NCI-H526 (cell line): ENCODE data around the gene CHAC1.
A peak's percentile ranks its signal among the peaks of the same experiment; 100 is the strongest.
"Not testable (repeated sequence)": the region's sequence is repeated elsewhere in the genome, so short reads cannot be mapped to it uniquely, and the experiment has no call there.

Source experiments
- DNase-seq, 2 experiments: peaks; one replicate each; lab custom pipeline; 2025; lab: John Stamatoyannopoulos, UW

The CHAC1 gene

DNA sequence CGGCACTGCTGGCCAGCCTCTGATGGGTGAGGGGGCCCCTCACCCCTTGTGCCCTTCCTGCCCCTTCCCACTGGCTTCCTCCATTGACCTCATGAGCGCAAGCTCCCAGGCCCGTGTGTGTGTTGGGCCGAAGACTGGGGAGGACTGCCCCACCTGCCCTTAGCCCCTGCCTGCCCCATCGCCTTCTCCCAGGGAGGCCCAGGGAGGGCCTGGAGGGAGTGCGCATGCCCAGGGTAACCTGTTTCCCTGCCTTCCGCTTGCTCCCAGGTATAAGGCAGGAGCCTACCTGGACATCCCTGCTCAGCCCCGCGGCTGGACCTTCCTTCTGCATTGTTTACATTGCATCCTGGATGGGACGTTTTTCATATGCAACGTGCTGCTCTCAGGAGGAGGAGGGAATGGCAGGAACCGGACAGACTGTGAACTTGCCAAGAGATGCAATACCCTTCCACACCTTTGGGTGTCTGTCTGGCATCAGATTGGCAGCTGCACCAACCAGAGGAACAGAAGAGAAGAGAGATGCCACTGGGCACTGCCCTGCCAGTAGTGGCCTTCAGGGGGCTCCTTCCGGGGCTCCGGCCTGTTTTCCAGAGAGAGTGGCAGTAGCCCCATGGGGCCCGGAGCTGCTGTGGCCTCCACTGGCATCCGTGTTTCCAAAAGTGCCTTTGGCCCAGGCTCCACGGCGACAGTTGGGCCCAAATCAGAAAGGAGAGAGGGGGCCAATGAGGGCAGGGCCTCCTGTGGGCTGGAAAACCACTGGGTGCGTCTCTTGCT lies 15.3 kb upstream of the CHAC1 start:
- peak; percentile 23 to 69 for DNase-seq

DNA sequence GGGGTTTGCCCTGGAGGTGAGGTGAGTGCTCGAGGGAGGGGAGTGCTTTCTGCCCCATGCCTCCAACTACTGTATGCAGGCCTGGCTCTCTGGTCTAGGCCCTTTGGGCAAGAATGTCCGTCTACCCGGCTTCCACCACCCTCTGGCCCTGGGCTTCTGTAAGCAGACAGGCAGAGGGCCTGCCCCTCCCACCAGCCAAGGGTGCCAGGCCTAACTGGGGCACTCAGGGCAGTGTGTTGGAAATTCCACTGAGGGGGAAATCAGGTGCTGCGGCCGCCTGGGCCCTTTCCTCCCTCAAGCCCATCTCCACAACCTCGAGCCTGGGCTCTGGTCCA lies 14.8 kb upstream of the CHAC1 start:
- no peak for DNase-seq

DNA sequence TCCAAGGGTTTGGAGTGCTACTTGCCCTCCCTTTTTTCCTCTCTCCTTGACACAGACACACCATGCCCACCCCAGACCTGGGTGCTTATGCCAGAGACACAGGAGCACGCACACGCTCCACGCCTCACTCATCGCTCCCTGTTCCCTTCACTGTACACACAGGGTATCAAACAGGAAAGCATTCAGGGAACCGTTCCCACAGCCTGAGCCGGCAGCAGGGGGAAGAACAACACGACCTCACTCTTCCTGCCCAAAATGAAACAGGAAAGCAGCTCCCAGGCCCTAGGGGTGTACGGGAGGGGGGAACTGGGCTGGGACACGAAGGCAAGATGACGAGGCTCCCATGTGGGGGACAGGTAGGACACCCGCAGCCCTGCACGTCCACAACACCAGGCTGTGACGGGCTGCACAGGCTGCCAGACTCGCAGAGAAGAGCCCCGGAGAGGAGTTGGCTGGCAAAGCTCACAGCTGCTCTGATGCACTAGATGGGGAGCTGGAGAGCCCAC lies 12.9 kb upstream of the CHAC1 start:
- no peak for DNase-seq

DNA sequence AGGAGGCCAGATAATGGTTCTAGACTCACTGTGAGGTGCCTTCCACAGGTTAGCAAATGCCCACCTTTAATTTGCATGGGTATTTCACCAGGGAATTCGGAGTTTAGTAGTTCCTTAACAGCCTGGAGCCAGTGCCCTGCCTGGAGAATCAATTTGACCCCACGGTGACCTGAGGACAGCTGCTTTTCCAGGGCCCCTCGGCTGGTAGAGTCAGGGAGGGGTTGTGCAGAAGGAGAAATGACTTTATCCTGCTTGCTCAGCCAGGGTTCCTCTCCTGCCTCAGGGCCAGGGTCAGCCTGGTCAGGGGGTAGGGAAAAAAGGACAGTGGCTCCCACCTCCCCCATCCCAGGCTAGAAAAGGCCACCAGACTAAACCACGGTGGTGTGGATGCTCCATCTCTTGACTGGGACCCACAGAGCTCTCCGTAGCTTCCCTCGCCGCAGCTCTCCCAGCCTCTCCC lies 12.2 kb upstream of the CHAC1 start:
- peak in 1 of 2 experiments; percentile 59 for DNase-seq

DNA sequence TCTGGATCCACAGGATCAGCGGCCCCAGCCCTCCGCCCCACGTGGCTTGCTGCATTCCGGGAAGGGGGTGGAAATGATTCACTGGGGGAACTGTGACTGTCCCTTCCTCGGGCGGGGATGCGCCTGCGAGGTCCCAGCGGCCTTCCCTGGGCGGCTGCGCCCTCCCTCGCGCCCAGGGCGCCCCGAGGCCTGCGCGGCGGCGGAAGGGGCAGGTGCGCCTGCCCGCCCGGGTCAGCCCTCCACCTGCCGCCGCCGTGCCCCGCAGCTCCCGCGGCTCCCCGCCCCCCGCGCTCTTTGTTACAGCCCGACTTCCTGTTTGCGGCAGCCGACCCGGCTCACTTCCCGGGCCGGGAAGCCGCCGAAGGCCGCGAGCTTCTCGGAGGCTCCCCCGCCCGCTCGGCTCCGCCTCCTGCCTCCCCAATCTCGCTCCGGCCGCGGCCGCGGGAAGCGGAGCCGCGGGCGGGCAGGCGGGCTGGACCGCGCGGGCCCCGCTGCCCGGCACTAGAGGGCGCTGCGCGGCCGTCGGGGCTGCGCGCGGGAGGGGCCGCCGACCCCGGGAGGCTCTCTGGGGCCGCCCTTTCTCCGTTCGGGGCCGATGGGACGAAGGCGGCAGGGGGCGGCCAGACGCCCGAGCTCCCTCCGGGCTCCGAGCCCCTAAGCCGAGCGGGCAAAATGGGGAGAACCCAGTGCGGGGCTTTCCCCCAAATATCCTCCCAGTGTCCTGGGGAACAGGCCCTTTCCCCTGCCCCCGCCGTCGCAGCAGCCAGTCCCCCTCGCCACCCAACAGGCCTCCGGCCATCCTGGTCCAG lies 11.5 kb upstream of the CHAC1 start:
- DNase-seq: peak; percentile 47 to 90

DNA sequence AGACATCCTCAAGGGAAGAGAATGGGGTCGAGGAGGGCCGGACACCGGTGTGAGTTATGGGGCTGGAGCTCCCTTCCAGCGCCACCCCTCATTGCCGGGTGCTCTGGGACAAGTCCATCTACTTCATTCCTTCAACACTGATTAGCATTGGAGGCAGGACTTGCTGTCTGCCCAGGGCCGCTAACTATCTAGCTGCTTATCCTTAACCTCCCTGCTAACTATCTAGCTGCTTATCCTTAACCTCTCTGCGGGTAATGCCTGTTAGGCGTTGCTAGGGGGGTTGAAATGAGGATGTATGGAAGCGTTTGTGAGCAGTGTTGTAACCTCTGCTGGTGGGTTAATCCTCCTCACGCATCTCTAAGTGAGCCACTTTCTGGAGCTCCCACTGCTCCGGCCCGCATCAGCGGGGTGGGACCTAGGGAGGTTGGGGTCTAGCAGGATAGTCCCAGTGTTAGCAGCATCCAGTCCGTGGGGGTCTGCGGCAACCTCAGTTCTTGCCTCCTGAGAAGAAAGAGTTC lies 10.9 kb upstream of the CHAC1 start:
- no peak for DNase-seq

DNA sequence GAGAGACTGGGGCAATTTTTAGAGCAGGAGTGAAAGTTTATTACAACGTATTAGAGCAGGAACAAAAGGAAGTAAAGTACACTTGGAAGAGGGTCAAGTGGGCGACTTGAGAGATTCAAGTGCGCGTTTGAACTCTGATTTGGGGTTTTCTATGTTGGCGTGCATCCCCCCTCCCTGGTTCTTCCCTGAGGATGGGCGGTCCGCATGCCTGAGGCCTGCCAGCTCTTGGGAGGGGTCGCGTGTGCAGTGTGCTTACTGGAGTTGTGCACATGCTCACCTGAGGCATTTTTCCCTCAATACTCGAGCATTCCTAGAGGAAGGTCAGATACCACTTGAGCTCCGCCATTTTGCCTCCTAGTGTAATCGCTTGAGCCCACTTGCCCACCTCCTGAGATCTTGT lies 10.4 kb upstream of the CHAC1 start:
- DNase-seq: no peak

DNA sequence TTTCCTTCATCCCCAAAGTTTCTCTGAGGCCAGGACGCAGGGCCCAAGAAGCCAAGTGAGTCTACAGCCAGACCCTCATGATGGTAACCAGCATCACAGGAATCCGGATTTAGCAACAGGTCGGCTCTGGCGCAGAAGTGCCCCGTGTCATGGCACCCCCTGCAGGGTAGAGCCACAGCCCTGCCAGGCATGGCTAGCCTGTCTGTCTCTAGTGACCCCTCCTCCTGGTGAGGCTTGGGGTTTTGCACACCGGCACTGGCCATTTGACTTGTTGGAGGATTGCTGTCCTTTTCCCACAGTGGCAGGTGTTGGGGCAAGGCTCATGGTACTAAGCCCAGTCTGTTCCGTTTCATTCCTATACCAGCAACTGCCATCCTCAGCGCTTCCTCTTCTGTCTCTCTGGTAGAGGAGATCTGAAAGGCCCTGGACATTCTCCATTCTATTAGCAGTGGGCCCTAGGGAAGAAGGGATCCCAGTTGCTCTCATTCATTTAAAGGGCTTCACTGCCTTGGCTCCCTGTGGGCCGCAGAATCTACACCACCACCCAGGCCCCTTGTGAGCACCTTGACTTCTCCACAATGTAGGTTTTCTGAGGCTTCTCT lies 9.4 kb upstream of the CHAC1 start:
- DNase-seq: no peak

DNA sequence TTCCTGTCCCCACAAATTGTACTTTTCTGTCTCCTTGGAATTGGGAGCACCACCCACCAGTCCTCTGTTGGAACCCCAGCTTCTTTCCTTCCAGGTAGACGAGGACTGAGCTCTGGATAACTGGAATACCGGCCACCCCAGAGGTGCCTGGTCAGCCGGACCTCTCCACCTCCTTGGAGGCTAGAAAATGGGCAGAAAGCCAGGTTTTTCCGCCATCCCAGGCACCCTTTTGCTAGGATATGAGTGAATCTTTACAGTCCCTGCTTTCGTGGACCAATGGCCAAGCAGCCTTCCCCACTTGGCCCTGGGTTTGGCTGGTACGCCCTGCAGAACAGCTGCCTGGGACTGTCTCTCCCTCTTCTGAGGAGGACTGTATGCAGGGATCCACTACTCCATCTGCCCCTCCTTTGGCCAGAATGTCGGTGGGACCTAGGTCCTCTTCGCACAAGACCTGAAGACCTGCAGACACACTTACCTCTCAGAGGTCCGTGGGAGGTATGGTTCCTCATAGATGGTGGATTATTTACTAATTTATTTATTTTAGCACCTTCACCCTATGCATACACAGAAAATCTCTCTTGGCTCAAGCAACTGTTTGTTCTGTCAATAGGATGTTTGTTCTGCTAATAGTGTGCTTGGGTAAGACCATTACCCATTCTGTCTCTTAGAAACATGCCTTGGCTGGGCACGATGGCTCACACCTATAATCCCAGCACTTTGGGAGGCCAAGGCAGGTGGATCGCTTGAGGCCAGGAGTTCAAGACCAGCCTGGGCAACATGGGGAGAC lies 8.6 kb upstream of the CHAC1 start:
- DNase-seq: no peak

DNA sequence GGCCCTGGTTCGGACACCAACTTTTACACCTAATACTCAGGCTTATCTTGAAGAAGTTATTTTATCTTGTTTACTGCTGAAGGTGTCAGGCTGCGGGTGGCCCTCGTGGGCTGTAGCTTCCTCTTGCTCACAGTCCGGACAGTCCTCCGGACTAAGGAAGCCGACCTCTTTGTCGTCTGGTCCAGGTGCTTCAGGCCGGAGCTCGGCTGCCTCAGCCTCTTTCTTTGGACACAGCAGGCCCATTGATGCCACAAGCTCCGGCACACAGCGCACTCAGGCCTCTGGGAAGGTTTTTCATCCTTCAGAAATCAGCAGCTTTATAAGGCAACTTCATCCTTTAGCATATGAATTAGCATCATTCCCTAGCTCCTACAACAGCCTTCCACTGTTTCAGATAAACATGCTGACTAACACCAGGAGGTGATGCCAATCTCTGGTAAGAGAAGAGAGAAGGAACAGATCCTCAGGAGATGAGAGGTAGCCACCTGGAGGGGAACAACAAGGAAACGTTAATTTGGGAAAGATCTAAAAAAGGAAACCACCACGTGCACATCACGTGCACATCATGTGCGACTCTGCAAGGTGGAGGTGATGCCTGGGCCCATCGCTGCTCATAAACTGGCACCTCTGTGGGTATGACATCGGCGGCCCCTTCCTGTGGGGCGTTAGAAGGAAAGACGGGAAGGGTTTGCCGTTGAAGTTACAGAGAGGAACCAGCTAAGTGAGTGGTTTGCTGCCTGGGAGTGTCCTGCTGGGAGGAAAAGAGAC lies 4.4 kb upstream of the CHAC1 start:
- no peak for DNase-seq

DNA sequence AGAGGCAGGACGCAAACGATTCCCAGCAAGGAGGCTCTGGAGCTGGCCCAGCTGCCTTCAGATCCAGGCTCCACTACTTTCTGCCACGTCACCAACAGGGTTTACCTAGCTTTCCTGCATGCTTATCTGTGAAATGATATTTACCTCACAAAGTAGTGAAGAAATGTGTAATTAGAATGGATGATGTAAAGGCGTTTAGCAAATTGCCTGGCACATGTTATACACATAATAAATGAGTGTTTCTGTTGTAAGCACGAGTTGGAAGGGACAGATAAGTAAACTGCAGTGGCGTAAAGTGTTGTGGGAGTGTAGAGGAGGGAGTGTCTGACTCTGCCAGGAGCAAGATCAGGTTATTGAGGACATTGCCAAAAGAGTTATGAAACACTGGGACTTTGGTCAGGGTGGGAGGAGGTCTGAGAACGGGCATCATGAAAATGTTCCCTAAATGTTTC lies 3.5 kb upstream of the CHAC1 start:
- no peak for DNase-seq

DNA sequence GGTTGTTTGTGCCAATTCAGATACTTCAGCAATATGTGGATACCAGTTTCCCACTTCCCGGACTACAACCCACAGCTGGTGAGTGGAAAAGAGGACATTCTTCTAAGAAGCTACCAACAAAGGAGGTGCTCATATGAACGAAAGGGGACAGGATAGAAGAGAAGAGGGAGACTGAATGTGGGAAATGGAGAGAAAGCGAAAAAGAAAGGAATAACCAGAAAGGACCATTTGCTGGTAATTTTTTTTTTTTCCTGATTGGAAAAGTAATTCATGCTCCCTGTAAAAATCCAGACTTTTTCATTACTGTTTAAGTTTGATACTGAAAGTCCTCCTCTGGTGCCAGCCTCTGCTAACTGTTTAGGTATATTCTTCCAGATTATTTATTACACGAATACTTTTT lies 1.5 kb upstream of the CHAC1 start:
- no peak for DNase-seq

DNA sequence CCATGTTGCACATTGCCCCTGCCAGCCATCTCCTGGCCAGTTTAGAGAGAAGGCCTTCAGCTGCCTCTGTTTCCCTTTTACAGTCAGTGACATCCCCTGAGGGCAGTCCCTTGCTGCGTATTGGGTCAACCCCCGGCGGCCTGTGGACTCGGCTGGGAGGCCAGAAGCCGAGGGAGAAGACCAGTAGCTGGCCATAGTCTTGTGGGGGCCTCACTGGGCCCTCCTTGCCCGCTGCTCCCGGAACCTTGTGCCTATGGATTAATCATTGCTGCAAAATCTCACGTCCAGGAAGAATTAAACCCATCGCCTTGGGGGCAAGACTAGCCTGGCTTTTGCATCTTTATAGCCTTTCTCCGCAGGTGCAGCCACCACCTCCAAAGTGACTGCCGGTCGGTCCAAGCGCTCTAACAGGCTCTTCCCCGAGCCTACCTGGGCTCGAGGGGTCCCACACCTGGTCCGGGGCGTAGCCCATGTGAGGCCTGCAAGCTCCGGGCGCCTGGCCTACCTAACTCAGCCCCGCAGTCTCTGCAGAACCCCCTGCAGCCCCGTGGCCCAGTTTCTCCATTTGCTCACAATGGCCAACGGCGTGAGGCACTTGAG lies 870 bp upstream of the CHAC1 start:
- peak in 1 of 2 experiments; percentile 58 for DNase-seq

DNA sequence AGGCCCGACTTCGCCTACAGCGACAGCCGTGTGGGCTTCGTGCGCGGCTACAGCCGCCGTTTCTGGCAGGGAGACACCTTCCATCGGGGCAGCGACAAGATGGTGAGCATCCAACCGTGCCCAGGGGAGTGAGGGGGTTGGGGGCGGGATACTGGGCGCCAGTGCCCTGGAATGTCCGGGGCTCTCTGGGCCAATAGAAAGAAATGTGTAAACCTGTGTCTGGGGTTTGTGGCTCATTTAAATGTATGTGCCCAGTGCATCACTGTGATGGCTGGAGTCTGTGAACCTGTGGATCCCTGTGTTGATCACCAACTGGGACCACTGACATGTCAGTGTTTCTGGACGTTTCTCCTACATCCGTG lies 423 bp downstream of the CHAC1 start:
- DNase-seq: peak in 1 of 2 experiments; percentile 35

DNA sequence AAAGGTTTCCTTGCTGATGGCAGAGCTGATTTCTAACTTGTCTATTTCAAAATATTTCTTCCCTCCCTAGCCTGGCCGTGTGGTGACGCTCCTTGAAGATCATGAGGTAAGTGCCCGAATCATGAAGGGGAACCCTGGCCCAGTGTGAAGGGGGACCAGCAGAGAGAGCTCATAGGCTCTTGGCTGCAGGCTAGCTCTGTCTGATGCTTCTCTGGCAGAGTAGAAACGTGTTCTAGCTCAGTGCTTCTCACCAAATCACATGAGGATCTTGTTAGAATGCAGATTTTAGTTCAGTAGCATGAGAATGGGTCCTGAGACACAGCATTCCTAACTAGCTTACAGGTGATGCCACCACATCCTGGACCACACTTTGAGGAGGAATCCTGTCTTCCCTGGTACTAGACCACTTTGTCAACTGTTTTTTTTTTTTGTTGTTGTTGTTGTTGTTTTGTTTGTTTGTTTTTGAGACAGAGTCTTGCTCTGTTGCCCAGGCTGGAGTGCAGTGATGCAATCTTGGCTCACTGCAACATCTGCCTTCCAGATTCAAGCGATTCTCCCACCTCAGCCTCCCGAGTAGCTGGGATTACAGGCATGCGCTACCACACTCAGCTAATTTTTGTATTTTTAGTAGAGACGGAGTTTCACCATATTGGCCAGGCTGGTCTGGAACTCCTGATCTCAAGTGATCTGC lies 1.0 kb downstream of the CHAC1 start:
- not testable (repeated sequence) for DNase-seq

DNA sequence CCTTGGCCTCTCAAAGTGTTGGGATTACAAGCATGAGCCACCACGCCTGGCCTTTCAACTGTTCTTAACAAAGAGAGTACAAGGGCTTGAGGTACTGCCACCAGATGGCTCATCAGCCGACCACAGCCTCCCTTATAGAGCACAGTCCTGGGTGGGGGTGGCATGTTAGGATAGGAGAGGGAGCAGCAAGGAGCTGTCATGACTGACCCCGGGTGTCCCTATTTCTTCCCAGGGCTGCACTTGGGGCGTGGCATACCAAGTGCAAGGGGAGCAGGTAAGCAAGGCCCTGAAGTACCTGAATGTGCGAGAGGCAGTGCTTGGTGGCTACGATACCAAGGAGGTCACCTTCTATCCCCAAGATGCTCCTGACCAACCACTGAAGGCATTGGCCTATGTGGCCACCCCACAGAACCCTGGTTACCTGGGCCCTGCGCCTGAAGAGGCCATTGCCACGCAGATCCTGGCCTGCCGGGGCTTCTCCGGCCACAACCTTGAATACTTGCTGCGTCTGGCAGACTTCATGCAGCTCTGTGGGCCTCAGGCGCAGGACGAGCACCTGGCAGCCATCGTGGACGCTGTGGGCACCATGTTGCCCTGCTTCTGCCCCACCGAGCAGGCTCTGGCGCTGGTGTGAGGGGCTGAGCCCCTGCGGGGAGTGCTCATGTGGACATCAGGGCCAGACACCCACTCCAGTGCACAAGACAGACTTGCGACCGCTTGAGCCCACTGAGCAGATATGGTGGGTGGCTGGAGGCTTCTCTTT lies 2.1 kb downstream of the CHAC1 start:
- DNase-seq: no peak

DNA sequence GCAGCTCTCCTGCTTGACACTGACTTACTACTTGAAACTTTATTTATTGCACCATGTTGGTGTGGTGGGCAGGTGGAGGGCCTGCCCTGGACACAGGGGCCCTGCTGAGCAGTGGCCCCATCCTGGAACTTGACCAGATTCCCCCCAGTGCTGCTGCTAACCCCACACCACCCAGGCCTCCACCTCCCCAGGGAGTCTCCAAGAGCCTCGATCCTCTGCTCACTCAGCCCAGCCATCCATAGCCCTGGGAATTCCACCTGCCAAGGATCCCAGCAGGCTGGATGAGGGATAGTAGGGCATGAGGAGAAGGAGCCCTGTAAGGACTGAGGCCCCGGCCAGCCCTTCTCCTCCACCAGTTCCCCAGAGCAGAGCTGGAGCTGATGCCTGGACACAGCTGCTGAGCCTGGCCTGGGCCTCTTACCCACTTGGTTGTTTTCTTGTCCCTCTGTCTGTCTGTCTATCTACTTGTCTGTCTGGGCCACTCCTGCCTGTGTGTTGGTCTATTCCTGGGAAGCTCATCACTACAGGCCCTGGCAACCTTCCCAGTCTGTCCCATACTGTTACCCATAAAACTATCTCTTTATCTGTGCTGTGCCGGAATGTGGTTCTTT lies 2.8 kb downstream of the CHAC1 start:
- no peak for DNase-seq

DNA sequence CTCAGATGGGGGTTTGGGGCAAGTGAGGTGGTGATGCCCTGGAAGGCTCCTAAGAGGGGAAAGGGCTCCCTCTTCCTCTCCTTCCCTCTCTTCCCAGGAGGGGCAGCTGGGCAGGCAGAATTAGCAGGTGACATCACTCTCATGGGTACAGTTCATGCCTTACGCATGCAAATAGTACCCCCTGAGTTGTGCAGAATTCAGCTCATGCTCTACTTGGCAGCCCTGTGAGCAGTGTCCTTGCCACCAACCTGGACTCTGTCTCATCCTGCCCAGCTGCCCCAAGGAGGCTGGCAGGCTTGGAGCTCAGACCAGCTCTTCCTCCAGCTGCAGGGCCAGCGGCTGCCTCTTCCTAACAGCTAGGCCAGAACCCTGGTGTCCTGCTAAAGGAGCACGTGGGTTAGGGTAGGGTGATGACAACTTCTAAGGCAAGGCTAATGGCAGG lies 3.3 kb downstream of the CHAC1 start:
- DNase-seq: no peak
